IPS-18a (cell line): ENCODE data around the gene HSDL2.
"Not testable (repeated sequence)": the region's sequence is repeated elsewhere in the genome, so short reads cannot be mapped to it uniquely, and the experiment has no call there.

Source experiments
- H3K27ac ChIP-seq: one replicate; pipeline ENCODE4 v1.5.1; 2013; ENCODE audit warnings: low read length
- H3K27me3 ChIP-seq: one replicate; pipeline ENCODE4 v1.6.1; 2013; ENCODE audit warnings: mild to moderate bottlenecking, low read length; ENCODE audit not compliant: control insufficient read depth, insufficient read depth
- H3K36me3 ChIP-seq: one replicate; pipeline ENCODE4 v1.6.1; 2013; ENCODE audit warnings: low read depth, low read length; ENCODE audit not compliant: control insufficient read depth
- H3K4me1 ChIP-seq: one replicate; pipeline ENCODE4 v1.6.1; 2013; ENCODE audit warnings: low read depth, low read length; ENCODE audit not compliant: control insufficient read depth
- H3K4me3 ChIP-seq: one replicate; pipeline ENCODE4 v1.5.1; 2013; ENCODE audit warnings: low read length
- H3K9ac ChIP-seq: one replicate; pipeline ENCODE4 v1.6.1; 2013; ENCODE audit warnings: mild to moderate bottlenecking, low read length, moderate library complexity
- H3K9me3 ChIP-seq: one replicate; pipeline ENCODE4 v1.6.1; 2013; ENCODE audit warnings: low read depth, low read length; ENCODE audit not compliant: control insufficient read depth

The HSDL2 gene

DNA sequence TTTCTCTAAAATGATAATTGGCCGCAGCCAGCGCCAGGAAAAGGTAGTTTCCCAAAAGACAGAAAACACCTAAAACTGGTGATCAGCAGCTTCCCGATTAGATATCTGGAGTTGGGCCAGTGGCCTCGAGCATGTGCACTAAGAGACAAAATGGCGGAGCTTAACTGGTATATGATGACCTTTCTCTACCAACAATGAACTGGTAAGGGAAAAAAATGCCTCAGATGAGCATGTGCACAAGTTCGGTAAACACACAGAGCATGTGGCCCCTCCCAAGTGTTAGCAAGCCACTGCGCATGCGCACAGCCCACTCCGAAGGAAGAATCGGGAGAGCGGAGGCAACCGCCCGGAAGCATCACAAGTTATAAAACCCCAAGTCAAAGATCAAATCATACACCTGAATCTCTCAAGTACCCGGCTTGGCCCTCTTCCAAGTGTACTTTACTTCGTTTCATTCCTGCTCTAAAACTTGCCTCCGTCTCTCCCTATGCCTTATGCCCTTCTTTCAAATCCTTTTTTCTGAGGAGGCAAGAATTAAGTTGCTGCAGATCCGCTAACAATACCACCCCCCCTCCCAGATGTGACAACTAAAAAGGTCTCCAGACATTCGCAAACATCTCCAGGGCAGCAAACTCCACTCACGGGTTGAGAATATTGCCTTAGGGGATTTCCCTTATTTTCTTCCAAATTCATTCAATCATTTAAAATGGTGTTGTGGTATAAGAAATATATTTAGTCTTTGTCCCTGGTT, 31.5 kb upstream of the HSDL2 start:
- Histone ChIP-seq H3K9ac (peak overlapping the region; percentile 37), H3K27ac (peak overlapping the region; percentile 31), H3K27me3 (no peaks in the 10 kb centered on the region), H3K4me1 (peaks cover 8% of the 10 kb centered on the region), H3K4me3 (peak overlapping the region; percentile 52), H3K9me3 (no peaks in the 10 kb centered on the region), H3K36me3 (no peaks in the 10 kb centered on the region)

GRCh38 chr9:112349008-112349333, 30.9 kb upstream of the HSDL2 start:
- peak overlapping the region; percentile 52 for H3K4me3 ChIP-seq
- H3K27ac ChIP-seq, result no peak overlapping the region
- peaks cover 8% of the 10 kb centered on the region for H3K4me1 ChIP-seq
- no peaks in the 10 kb centered on the region for H3K27me3 ChIP-seq
- H3K9me3 ChIP-seq, result no peaks in the 10 kb centered on the region
- no peaks in the 10 kb centered on the region for H3K36me3 ChIP-seq
- H3K9ac ChIP-seq, result no peak overlapping the region

DNA sequence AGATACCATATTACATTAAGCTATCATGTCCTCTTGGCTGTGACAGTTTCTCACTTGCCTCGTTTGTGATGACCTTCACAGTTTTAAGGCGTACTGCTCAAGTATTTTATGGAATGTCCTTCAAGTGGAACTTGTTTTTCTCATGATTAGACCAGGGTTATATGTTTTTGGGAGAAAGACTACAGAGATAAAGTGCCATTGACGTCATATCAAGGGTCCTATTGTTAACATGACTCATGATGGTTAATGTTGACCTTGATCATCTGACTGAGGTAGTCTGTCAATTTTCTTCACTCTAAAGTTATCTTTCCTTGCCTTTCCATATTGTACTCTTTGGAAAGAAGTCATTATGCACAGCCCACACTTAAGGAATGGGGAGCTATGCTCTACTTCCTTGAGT, 28.7 kb upstream of the HSDL2 start:
- Histone ChIP-seq H3K27me3 (no peaks in the 10 kb centered on the region), H3K4me1 (peaks cover 13% of the 10 kb centered on the region)

GRCh38 chr9:112352209-112352608, 27.7 kb upstream of the HSDL2 start:
- Histone ChIP-seq H3K9ac (no peak overlapping the region), H3K4me3 (no peak overlapping the region), H3K27ac (no peak overlapping the region)

More for the DNA sequence above, 28.7 kb upstream of the HSDL2 start:
- Histone ChIP-seq H3K27ac (no peak overlapping the region), H3K9ac (no peak overlapping the region), H3K9me3 (no peaks in the 10 kb centered on the region), H3K4me3 (no peak overlapping the region), H3K36me3 (no peaks in the 10 kb centered on the region)

DNA sequence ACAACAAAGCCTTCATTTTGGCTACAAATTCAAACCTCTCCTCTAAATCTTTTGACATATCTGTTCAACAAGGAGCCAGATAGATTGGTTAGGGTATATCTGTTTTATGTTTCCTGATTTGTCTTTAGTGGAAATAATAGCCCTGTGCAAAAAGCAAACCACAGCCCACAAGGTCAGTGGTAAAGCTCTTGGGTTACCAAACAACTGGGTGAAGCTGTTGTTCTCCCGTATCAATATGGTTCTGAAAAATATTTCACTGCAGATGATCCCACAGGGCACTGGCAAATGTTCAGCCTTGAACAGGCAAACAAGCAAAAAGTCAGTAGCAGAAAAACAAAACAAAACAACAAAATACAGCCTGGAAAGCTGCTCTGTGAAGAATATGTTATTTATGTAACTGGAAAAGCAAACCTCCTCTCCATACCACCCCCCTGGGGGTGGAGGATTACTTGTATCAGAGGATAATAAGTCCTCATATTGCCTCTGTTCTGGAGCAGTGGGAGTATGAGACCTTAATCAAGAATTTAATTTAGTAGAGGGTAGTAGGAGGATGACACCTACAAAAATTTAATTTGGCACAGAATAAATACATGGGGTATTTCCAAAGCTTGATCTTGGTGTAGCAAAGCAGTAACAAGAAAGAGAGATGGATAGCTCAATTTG, 25.7 kb upstream of the HSDL2 start:
- H3K4me3 ChIP-seq, result no peak overlapping the region
- H3K9ac ChIP-seq, result no peak overlapping the region
- no peaks in the 10 kb centered on the region for H3K9me3 ChIP-seq

More at GRCh38 chr9:112352209-112352608, 27.7 kb upstream of the HSDL2 start:
- H3K27me3 ChIP-seq, result no peaks in the 10 kb centered on the region
- peaks cover 13% of the 10 kb centered on the region for H3K4me1 ChIP-seq
- H3K36me3 ChIP-seq, result no peaks in the 10 kb centered on the region
- no peaks in the 10 kb centered on the region for H3K9me3 ChIP-seq

DNA sequence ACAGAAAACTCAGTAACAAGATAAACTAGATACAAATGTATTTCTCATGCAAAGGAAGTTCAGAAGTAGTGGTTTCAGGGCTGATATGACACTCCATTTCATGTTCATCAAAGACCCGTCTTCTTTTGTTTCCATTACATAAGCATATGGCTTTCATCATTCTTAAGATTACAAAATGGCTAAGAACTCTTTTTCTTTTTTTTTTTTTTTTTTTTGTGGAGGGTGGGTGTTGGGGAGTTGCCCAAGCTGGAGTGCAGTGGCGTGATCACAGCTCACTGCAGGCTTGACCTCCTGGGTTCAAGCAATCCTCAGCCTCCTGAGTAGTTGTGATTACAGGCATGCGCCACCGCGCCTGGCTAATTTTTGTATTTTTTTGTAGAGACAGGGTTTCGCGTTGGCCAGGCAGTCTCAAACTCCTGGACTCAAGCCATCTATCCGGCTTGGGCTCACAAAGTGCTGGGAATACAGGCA, 24.4 kb upstream of the HSDL2 start:
- Histone ChIP-seq H3K36me3 (no peaks in the 10 kb centered on the region), H3K4me1 (peaks cover 6% of the 10 kb centered on the region), H3K27me3 (no peaks in the 10 kb centered on the region), H3K9ac (no peak overlapping the region), H3K4me3 (no peak overlapping the region), H3K9me3 (no peaks in the 10 kb centered on the region), H3K27ac (no peak overlapping the region)

More for the DNA sequence above, 25.7 kb upstream of the HSDL2 start:
- Histone ChIP-seq H3K27me3 (no peaks in the 10 kb centered on the region), H3K27ac (no peak overlapping the region), H3K4me1 (peaks cover 6% of the 10 kb centered on the region), H3K36me3 (no peaks in the 10 kb centered on the region)

DNA sequence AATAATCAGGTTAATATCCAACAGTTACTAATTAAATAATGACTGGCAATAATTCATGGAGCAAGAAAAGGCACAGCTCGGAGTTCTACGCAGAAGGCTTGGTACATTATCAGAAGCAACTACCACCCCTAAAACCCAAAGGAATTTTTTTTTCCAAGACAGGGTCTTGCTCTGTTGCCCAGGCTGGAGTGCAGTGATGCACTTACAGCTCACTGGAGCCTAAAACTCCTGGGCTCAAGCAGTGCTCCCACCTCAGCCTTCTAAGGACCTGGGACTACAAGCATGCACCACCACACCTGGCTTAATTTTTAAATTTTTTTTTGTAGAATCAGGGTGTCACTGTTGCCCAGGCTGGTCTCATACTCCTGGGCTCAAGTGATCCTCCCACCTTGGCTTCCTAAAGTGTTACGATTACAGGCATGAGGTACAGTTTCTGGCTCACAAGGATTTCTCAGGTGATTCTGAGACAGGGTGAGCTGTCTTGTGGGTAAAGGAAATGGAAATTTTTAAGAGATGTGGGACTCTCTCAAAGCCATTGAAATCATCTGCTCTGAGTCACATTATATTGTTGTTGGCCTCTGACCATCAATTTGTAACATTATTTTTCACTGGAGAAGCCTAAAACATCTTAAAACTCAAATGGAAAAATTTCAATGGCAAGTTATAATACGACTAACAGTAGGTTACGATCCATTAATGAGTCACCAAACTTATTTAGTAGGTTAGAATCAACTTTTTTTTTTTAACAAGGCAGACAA, 19.7 kb upstream of the HSDL2 start:
- no peak overlapping the region for H3K27ac ChIP-seq
- peaks cover under 1% of the 10 kb centered on the region for H3K4me1 ChIP-seq
- no peaks in the 10 kb centered on the region for H3K36me3 ChIP-seq
- H3K9ac ChIP-seq, result no peak overlapping the region
- H3K27me3 ChIP-seq, result no peaks in the 10 kb centered on the region
- H3K9me3 ChIP-seq, result no peaks in the 10 kb centered on the region
- no peak overlapping the region for H3K4me3 ChIP-seq

GRCh38 chr9:112361601-112362000, 18.3 kb upstream of the HSDL2 start:
- H3K4me1 ChIP-seq, result no peaks in the 10 kb centered on the region
- no peak overlapping the region for H3K27ac ChIP-seq
- no peaks in the 10 kb centered on the region for H3K36me3 ChIP-seq
- H3K9me3 ChIP-seq, result no peaks in the 10 kb centered on the region
- no peak overlapping the region for H3K4me3 ChIP-seq
- H3K27me3 ChIP-seq, result no peaks in the 10 kb centered on the region
- no peak overlapping the region for H3K9ac ChIP-seq

DNA sequence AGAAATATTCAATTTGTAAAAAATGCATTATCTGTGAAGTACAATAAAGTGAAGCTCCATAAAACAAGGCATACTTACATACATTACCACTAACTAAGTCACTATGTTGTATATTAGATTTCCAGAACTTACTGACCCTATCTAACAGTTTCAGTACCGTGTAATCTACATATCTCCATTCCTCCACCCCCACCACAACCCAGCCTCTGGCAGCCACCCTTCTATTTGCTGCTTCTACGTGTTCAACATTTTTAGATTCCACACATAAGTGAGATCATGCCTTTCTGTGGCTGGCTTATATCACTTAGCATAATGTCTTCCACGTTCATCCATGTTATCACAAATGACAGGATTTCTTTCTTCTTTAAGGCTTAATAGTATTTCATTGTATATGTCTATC, 15.1 kb upstream of the HSDL2 start:
- no peaks in the 10 kb centered on the region for H3K4me1 ChIP-seq
- no peaks in the 10 kb centered on the region for H3K36me3 ChIP-seq
- peaks cover 4% of the 10 kb centered on the region for H3K9me3 ChIP-seq
- H3K4me3 ChIP-seq, result no peak overlapping the region
- no peaks in the 10 kb centered on the region for H3K27me3 ChIP-seq
- no peak overlapping the region for H3K27ac ChIP-seq
- no peak overlapping the region for H3K9ac ChIP-seq

DNA sequence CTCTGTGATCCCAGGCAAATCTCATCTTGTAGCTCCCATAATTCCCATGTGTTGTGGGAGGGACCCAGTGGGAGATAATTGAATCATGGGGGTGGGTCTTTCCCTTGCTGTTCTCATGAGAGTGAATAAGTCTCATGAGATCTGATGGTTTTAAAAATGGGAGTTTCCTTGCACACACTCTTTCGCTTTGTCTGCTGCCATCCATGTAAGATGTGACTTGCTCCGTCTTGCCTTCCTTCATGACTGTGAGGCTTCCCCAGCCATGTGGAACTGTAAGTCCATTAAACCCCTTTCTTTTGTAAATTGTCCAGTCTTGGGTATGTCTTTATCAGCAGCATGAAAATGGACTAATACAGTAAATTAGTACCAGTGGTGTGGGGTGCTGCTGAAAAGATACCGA, 14.7 kb upstream of the HSDL2 start:
- H3K9ac ChIP-seq, H3K27me3 ChIP-seq, H3K4me1 ChIP-seq, H3K9me3 ChIP-seq, H3K36me3 ChIP-seq, H3K4me3 ChIP-seq, H3K27ac ChIP-seq: not testable (repeated sequence)

GRCh38 chr9:112366591-112366990, 13.3 kb upstream of the HSDL2 start:
- Histone ChIP-seq H3K27me3 (no peaks in the 10 kb centered on the region), H3K9ac (no peak overlapping the region), H3K27ac (no peak overlapping the region), H3K4me1 (no peaks in the 10 kb centered on the region), H3K4me3 (no peak overlapping the region), H3K9me3 (peaks cover 4% of the 10 kb centered on the region), H3K36me3 (no peaks in the 10 kb centered on the region)
